DOHH2 (cell line): ENCODE data around the gene RCC2.
"Not testable (repeated sequence)": the region's sequence is repeated elsewhere in the genome, so short reads cannot be mapped to it uniquely, and the experiment has no call there.

Experiments used
- H3F3A ChIP-seq: fragments of 200-600 bp; sonication (generic), shearing (Covaris generic); 2 replicates; pipeline ENCODE4 v1.6.0; 2016; ENCODE audit warnings: antibody characterized with exemption, mild to moderate bottlenecking; ENCODE audit not compliant: control insufficient read depth, insufficient read depth
- H3K27ac ChIP-seq: fragments of 200-600 bp; sonication (generic); 2 replicates; pipeline ENCODE4 v1.5.1; 2014; ENCODE audit warnings: low read depth, mild to moderate bottlenecking, low read length, moderate library complexity
- H3K27me3 ChIP-seq: fragments of 200-600 bp; sonication (generic); 2 replicates; pipeline ENCODE4 v1.6.1; 2014; ENCODE audit warnings: mild to moderate bottlenecking, low read length, mixed read lengths; ENCODE audit not compliant: control insufficient read depth
- H3K36me3 ChIP-seq: fragments of 200-600 bp; sonication (generic); 2 replicates; pipeline ENCODE4 v1.6.1; 2014; ENCODE audit warnings: mild to moderate bottlenecking, low read length, moderate library complexity, mixed read lengths; ENCODE audit not compliant: control insufficient read depth
- H3K4me1 ChIP-seq: fragments of 200-600 bp; sonication (generic); 2 replicates; pipeline ENCODE4 v1.6.1; 2014; ENCODE audit warnings: mild to moderate bottlenecking, low read length, mixed read lengths; ENCODE audit not compliant: control insufficient read depth
- H3K4me2 ChIP-seq: fragments of 200-600 bp; sonication (generic); 2 replicates; pipeline ENCODE4 v1.6.0; 2014; ENCODE audit warnings: mild to moderate bottlenecking, low read length, moderate library complexity
- H3K4me3 ChIP-seq: fragments of 200-600 bp; sonication (generic); 2 replicates; pipeline ENCODE4 v1.5.1; 2014; ENCODE audit warnings: mild to moderate bottlenecking, low read length, mixed read lengths
- H3K79me2 ChIP-seq: fragments of 200-600 bp; sonication (generic); 2 replicates; pipeline ENCODE4 v1.6.1; 2014; ENCODE audit warnings: mild to moderate bottlenecking, low read length, mixed read lengths; ENCODE audit not compliant: control insufficient read depth
- H3K9me2 ChIP-seq: fragments of 200-600 bp; sonication (generic); replicated peaks from 2 replicates; pipeline ENCODE4 v1.6.1; 2014; ENCODE audit warnings: mild to moderate bottlenecking, low read length, mixed read lengths; ENCODE audit not compliant: control insufficient read depth
- H3K9me3 ChIP-seq: fragments of 200-600 bp; sonication (generic); 2 replicates; pipeline ENCODE4 v1.6.1; 2014; ENCODE audit warnings: antibody characterized with exemption, low read length, mixed read lengths; ENCODE audit not compliant: control insufficient read depth, insufficient read depth
- H4K20me1 ChIP-seq: fragments of 200-600 bp; sonication (generic); 2 replicates; pipeline ENCODE4 v1.6.0; 2014; ENCODE audit warnings: low read depth, mild to moderate bottlenecking, antibody characterized with exemption, low read length, moderate library complexity; ENCODE audit not compliant: control insufficient read depth, insufficient read depth
- EZH2phosphoT487 ChIP-seq: fragments of 200-600 bp; sonication (generic); IDR thresholded peaks from 2 replicates; pipeline ENCODE4 v1.6.1; 2017; ENCODE audit warnings: borderline replicate concordance, mild to moderate bottlenecking, antibody characterized with exemption, low read length, moderate library complexity, mixed read lengths
- TF ChIP-seq, protein P1 (sequence below): fragments of 200-600 bp; sonication (generic); IDR thresholded peaks from one replicate; pipeline ENCODE4 v1.5.1; 2014; ENCODE audit warnings: antibody characterized with exemption, mild to moderate bottlenecking, low read depth, low read length; ENCODE audit not compliant: poor library complexity, severe bottlenecking

The RCC2 gene

DNA sequence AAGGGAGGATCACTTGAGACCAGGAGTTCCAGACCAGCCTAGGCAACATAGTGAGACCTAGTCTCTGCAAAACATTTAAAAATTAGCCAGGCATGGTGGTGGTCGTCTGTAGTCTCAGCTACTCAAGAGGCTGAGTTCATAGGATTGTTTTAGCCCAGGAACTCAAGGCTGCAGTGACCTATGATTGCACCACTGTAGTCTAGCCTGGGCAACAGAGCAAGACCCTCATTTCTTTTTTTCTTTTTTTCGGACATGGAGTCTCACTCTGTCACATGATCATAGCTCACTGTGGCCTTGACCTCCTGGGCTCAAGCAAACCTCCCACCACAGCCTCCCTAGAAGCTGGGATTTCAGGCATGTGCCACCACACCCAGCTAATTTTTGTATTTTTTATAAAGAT lies 31.9 kb upstream of the RCC2 start:
- no peaks in the 10 kb centered on the region for H3K4me1 ChIP-seq
- no peak overlapping the region for H3K4me2 ChIP-seq
- H3K27me3 ChIP-seq, result no peaks in the 10 kb centered on the region; the same call in 1 of the 2 replicates
- TF ChIP-seq, protein P1, sequence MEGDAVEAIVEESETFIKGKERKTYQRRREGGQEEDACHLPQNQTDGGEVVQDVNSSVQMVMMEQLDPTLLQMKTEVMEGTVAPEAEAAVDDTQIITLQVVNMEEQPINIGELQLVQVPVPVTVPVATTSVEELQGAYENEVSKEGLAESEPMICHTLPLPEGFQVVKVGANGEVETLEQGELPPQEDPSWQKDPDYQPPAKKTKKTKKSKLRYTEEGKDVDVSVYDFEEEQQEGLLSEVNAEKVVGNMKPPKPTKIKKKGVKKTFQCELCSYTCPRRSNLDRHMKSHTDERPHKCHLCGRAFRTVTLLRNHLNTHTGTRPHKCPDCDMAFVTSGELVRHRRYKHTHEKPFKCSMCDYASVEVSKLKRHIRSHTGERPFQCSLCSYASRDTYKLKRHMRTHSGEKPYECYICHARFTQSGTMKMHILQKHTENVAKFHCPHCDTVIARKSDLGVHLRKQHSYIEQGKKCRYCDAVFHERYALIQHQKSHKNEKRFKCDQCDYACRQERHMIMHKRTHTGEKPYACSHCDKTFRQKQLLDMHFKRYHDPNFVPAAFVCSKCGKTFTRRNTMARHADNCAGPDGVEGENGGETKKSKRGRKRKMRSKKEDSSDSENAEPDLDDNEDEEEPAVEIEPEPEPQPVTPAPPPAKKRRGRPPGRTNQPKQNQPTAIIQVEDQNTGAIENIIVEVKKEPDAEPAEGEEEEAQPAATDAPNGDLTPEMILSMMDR, result no peak
- TF ChIP-seq EZH2phosphoT487, result no peak
- no peaks in the 10 kb centered on the region for H3K79me2 ChIP-seq
- no peaks in the 10 kb centered on the region for H3K9me2 ChIP-seq
- H3K36me3 ChIP-seq, result no peaks in the 10 kb centered on the region
- no peak overlapping the region for H3K4me3 ChIP-seq
- no peak overlapping the region for H3K27ac ChIP-seq
- H3F3A ChIP-seq, result no peaks in the 10 kb centered on the region
- H4K20me1 ChIP-seq, result no peaks in the 10 kb centered on the region
- H3K9me3 ChIP-seq, result no peaks in the 10 kb centered on the region

DNA sequence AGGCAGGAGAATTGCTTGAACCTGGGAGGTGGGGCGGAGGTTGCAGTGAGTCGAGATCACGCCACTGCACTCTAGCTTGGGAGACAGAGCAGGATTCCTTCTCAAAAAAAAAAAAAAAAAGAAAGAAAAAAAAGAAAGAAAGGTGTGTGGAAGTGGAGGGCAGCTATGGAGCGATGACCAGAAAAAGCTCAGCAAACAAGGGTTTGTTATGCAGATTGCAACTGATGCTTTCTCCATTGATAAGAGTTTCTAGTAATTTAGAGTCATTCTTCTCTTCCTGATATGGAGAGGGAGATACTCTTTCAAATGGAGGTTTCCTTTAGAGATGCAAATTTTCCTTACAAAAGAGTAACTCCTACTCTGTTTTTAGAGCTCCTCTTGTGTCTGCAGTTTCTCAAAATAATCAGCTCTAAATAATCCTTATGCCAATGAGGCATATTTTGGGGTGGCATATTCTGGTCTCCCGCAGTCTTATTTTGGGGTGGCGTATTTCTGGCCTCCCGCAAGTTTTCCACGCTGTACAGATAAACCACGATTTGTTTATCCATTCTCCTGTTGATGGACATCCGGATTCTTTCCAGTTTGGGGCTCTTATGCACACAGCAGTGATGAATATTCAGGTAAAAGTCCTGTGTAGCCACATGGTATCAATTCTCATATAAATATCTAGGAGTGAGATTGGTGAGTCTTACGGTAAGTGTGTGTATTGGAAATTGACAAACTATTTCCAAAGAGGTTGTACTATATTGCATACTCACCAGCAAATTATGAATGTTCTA lies 30.7 kb upstream of the RCC2 start:
- Histone ChIP-seq H3K79me2 (no peaks in the 10 kb centered on the region), H3K4me3 (no peak overlapping the region), H3K4me1 (no peaks in the 10 kb centered on the region)

DNA sequence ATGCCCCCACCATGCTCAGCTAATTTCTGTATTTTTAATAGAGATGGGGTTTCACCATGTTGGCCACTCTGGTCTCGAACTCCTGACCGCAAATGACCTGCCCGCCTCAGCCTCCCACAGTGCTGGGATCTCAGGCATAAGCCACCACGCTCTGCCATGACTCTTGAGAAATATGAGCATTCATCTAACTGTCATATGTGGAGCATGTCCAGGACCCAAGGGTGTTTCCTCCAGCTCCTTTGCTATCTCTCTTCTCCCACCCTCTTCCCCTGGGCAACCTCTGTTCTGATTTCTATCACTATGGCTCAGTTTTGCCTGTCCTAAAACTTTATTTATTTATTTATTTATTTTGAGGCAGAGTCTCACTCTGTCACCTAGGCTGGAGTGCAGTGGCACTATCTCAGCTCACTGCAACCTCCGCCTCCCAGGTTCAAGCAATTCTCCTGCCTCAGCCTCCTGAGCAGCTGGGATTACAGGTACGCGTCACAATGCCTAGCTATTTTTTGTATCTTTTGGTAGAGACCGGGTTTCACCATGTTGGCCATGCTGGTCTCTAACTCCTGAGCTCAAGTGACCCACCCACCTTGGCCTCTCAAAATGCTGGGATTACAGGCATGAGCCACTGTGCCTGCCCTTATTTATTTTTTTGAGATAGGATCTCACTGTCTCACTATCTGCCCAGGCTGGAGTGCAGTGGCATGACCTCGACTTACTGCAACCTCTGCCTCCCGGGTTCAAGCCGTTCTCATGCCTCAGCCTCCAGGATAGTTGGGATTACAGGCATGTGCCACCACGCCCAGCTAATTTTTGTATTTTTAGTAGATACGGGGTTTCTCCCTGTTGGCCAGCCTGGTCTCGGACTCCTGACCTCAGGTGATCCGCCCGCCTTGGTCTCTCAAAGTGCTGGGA lies 29.1 kb upstream of the RCC2 start:
- not testable (repeated sequence) for H3K27ac ChIP-seq, H3K36me3 ChIP-seq, H3K9me2 ChIP-seq

More for the DNA sequence above, 30.7 kb upstream of the RCC2 start:
- H3K9me3 ChIP-seq, result no peaks in the 10 kb centered on the region
- no peaks in the 10 kb centered on the region; the same call in 1 of the 2 replicates for H3K27me3 ChIP-seq
- no peak for TF ChIP-seq EZH2phosphoT487
- TF ChIP-seq, protein P1, result no peak
- no peaks in the 10 kb centered on the region for H4K20me1 ChIP-seq
- no peaks in the 10 kb centered on the region for H3K9me2 ChIP-seq
- no peaks in the 10 kb centered on the region for H3K36me3 ChIP-seq
- no peaks in the 10 kb centered on the region for H3F3A ChIP-seq
- H3K4me2 ChIP-seq, result no peak overlapping the region
- no peak overlapping the region for H3K27ac ChIP-seq

DNA sequence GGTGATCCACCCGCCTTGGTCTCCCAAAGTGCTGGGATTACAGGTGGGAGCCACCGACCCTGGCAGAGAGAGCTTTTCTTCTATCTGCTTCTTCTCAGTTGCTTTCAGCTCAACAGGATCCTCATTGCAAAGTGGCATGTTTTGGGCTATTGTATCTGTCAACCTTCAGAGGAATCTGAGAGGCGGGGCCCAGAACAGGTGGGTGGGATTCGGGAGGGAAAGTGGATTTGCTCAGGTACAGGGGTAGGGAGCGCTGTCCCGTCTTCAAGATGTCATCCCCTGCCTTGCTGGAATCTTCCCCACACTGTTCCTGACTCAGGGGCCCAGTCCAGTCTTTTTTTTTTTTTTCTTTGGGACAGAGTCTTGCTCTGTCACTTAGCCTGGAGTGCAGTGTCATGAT lies 26.9 kb upstream of the RCC2 start:
- H3F3A ChIP-seq, result no peaks in the 10 kb centered on the region
- H3K4me3 ChIP-seq, result no peak overlapping the region
- H3K27me3 ChIP-seq, result no peaks in the 10 kb centered on the region; the same call in 1 of the 2 replicates
- no peak overlapping the region for H3K27ac ChIP-seq
- no peak for TF ChIP-seq EZH2phosphoT487
- TF ChIP-seq, protein P1, result no peak
- no peaks in the 10 kb centered on the region for H3K79me2 ChIP-seq
- H3K4me1 ChIP-seq, result no peaks in the 10 kb centered on the region
- H3K9me3 ChIP-seq, result no peaks in the 10 kb centered on the region
- no peaks in the 10 kb centered on the region for H4K20me1 ChIP-seq
- no peak overlapping the region for H3K4me2 ChIP-seq
- H3K36me3 ChIP-seq, result no peaks in the 10 kb centered on the region
- no peaks in the 10 kb centered on the region for H3K9me2 ChIP-seq

More for the DNA sequence above, 29.1 kb upstream of the RCC2 start:
- H3K79me2 ChIP-seq, H3K9me3 ChIP-seq, H3K4me3 ChIP-seq, H3K4me1 ChIP-seq, H3F3A ChIP-seq, H3K27me3 ChIP-seq, H3K4me2 ChIP-seq, H4K20me1 ChIP-seq: not testable (repeated sequence)
